Stomach smooth muscle (tissue), 2 donors: Measurements from ENCODE around the gene SS18L1.
A peak's percentile ranks its signal among the peaks of the same experiment; 100 is the strongest.

Source experiments
- H3K27ac ChIP-seq: one replicate; pipeline ENCODE4 v1.7.0; 2013; ENCODE audit warnings: mild to moderate bottlenecking, low read length, inconsistent platforms
- H3K27me3 ChIP-seq, 2 donors: one replicate each; pipeline ENCODE4 v1.7.0; 2013; ENCODE audit warnings: low read length in 2 of 2; ENCODE audit not compliant: insufficient read depth in 2 of 2, control insufficient read depth in 1 of 2
- H3K36me3 ChIP-seq, 2 donors: one replicate each; pipeline ENCODE4 v1.7.0; 2013; ENCODE audit warnings: low read length in 2 of 2; ENCODE audit not compliant: control insufficient read depth in 2 of 2, insufficient read depth in 2 of 2
- H3K4me1 ChIP-seq: one replicate; pipeline ENCODE4 v1.7.0; 2013; ENCODE audit warnings: low read length; ENCODE audit not compliant: control insufficient read depth, insufficient read depth
- H3K4me3 ChIP-seq, 2 donors: one replicate each; pipeline ENCODE4 v1.7.0; 2013; ENCODE audit warnings: low read length in 2 of 2
- H3K9ac ChIP-seq, 2 donors: one replicate each; pipeline ENCODE4 v1.7.0; 2013; ENCODE audit warnings: low read length in 2 of 2, mild to moderate bottlenecking in 1 of 2
- H3K9me3 ChIP-seq, 2 donors: one replicate each; pipeline ENCODE4 v1.7.0; 2013; ENCODE audit warnings: low read length in 2 of 2; ENCODE audit not compliant: control insufficient read depth in 2 of 2
- donor health status: healthy.
- donor health status: Pancreatic carcinoma.

Gene SS18L1

DNA sequence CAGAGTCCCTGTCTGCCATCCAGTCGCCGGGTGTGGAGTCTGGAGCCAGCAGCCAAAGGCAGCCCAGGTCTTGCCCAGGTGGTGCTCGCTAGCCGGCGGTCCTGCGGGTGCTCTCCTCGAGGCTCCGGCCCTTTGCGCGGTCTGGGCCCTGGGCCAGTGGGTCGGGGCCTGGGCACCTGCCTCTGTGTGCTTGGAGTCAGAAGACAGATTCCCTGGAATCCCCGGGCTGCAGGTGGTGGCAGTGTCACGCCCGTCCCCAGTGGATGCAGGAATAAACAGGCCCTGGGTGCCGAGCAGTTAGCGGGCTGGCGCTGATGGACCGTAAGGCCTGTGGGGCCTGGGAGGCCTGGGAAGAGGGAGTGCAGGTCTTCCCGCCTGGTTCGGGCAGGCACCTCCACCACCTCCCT, 5.3 kb downstream of the SS18L1 start:
- Histone ChIP-seq H3K36me3 (no peaks in the 10 kb centered on the region), H3K9ac (no peak overlapping the region), H3K27ac (no peak overlapping the region), H3K4me3 (no peak overlapping the region), H3K4me1 (peaks cover 36% of the 10 kb centered on the region), H3K27me3 (no peaks in the 10 kb centered on the region), H3K9me3 (no peaks in the 10 kb centered on the region)

DNA sequence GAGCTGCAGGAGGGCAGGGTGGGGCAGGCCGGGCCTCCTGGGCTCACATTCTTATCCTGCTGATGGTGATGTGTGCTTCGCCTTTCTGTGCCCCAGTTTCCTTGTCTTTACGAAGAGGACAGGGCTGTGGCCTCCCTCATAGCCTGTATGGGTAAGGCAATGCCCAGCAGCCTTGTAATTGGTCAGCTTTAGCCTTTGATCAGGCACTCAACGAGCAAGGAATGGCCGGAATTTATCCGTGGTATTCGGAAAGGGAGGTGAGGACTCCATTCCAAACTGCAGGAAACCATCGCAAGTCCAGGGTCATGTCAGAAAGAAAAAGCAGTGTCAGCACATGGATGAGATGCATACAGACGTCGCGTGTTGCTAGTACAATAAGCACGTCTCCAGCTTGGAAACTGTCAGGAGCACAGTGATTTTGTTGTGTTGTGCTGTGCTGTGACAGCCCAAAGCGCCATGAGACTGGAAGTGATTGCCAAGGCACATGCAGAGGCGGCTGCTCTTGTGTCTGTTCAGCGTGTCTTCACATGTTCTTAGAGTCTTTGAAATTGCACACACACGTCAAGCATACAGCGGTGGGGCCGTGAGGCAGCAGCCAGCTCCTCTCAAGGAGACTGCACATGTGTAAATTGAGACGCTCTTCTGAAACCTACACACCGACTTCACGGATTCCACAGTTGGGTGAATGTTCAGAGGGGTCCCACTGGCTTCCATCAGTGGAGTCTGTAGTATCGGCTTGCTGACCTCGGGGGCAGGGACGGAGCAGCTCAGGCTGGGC, 6.2 kb downstream of the SS18L1 start:
- Histone ChIP-seq H3K36me3 (peaks cover 0 to 4% of the 10 kb centered on the region in 2 donors), H3K9me3 (no peaks in the 10 kb centered on the region), H3K4me3 (no peak overlapping the region), H3K27me3 (no peaks in the 10 kb centered on the region), H3K4me1 (peaks cover 31% of the 10 kb centered on the region), H3K9ac (no peak overlapping the region), H3K27ac (no peak overlapping the region)

DNA sequence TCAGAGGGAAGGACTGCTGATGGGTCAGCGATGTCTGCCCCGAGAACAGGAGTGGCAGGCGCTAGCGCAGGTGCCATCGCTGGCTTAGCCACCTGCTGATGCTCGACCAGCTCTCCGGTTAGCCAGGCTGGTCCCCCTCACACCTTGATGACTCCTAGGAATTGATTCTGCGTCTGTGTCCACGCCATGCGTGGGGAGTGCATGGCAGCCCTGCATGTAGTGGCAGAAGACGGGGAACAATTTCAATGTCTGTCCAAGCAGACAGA, 6.7 kb downstream of the SS18L1 start:
- no peak overlapping the region for H3K9ac ChIP-seq

DNA sequence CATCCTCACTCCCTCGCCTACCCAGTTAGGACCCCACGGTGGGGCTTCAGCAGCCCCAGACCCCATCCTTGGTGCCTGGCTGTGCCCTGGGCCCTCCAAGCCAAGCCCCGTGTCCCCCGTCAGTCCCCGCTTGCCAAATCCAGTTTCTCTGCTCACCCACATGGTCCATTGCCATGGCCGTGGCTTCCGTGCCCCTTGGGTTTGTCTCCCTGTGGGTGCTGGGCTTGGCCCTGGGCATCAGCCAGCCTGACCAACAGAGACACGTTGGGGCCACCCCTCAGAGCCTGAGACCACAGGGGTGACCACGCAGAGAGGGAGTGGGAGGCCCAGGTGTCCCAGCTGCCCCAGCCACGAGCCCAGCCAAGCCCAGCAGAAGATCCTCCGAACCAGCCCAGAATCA, 7.7 kb downstream of the SS18L1 start:
- Histone ChIP-seq H3K27ac (no peak overlapping the region), H3K4me3 (no peak overlapping the region), H3K36me3 (peaks cover 0 to 4% of the 10 kb centered on the region in 2 donors), H3K27me3 (no peaks in the 10 kb centered on the region), H3K4me1 (peaks cover 18% of the 10 kb centered on the region), H3K9me3 (no peaks in the 10 kb centered on the region), H3K9ac (no peak overlapping the region)

More for the DNA sequence above, 6.7 kb downstream of the SS18L1 start:
- H3K9me3 ChIP-seq = no peaks in the 10 kb centered on the region
- H3K27me3 ChIP-seq = no peaks in the 10 kb centered on the region
- H3K27ac ChIP-seq = no peak overlapping the region
- peaks cover 26% of the 10 kb centered on the region for H3K4me1 ChIP-seq
- no peak overlapping the region for H3K4me3 ChIP-seq
- H3K36me3 ChIP-seq = peaks cover 0 to 4% of the 10 kb centered on the region in 2 donors

DNA sequence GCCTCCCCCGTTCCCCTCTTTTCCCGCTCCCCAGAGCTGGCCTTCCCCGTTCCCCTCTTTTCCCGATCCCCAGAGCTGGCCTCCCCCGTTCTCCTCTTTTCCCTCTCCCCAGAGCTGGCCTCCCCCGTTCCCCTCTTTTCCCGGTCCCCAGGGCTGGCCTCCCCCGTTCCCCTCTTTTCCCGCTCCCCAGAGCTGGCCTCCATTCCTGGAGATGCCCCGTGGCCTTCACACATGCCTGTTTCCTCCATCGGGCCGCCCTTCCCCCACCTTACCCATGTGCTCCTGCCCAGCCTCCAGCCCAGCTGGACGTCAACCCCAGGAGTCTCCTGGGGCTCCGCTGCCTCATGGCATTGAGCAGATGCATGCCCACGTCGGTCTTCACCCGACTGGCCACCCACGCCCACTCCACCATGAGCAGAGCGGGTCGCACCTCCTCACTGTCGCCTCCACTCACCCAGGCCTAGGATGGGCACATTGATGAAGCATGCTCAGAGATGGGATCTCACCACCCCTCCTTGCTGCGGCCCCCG, 8.3 kb downstream of the SS18L1 start:
- Histone ChIP-seq H3K9ac (no peak overlapping the region), H3K4me1 (peaks cover 22% of the 10 kb centered on the region), H3K4me3 (no peak overlapping the region), H3K36me3 (peaks cover 0 to 4% of the 10 kb centered on the region in 2 donors), H3K9me3 (no peaks in the 10 kb centered on the region), H3K27me3 (no peaks in the 10 kb centered on the region), H3K27ac (no peak overlapping the region)

DNA sequence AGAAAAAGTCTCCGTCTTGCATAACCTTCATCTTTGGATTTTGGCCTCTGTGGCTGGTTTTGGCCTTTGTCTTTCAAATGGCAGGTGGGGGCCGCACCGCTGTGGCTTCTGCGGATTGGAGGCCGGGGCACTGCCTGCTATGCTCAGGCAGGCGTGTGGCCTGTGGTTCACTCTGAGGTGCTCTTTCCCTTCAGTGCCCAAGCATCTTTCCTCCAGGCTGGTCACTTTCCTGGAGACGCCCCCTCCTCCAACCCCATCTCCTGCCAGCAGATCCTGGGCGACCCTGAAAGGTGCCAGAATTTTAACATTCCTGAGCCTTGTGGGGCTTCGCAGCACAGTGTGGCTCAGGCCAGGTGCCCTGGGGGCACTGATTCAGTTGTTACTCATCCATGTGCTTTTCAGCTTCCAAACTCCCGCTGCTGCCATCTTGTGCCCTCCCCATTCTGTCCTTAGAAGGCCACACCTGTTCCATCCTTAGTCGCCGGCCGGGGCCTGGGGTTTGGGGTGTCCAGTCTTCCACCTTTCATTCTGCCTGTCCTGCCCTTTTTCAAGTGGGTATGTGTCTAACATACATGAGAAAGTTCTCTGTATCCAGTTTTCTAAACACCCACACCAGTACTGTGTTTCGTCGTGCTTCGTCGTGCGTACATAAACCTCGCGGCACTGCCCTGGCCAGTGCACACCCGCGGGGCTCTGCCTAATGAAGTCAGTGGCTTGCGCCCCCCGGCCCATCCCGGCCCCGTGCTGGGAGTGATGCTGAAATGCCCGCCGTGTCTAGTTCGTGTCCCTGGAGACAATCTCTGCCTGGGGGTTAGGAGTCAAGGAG, 12.1 kb downstream of the SS18L1 start:
- Histone ChIP-seq H3K27ac (no peak overlapping the region), H3K4me3 (no peak overlapping the region), H3K27me3 (no peaks in the 10 kb centered on the region), H3K9ac (no peak overlapping the region), H3K36me3 (peaks cover 5 to 8% of the 10 kb centered on the region in 2 donors), H3K9me3 (no peaks in the 10 kb centered on the region), H3K4me1 (peaks cover 8% of the 10 kb centered on the region)

DNA sequence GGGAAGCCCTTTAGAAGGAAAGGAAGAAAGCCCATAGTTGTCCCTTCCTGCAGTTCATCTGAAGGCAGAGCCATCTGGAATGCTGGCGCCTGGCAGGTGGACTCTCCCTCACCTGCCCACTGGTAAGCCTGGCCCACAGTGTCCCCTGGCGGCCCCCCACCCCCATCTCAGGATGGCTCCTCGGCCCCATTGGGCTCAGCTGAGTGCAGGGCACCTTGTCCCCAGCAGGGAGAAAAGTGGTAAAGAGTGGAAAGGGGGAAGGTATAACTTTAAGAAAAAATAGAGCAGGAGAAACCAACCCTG, 12.6 kb downstream of the SS18L1 start:
- Histone ChIP-seq H3K27ac (no peak overlapping the region), H3K36me3 (peaks cover 8 to 9% of the 10 kb centered on the region in 2 donors), H3K9ac (no peak overlapping the region), H3K9me3 (no peaks in the 10 kb centered on the region), H3K27me3 (no peaks in the 10 kb centered on the region), H3K4me1 (peaks cover 8% of the 10 kb centered on the region), H3K4me3 (no peak overlapping the region)

DNA sequence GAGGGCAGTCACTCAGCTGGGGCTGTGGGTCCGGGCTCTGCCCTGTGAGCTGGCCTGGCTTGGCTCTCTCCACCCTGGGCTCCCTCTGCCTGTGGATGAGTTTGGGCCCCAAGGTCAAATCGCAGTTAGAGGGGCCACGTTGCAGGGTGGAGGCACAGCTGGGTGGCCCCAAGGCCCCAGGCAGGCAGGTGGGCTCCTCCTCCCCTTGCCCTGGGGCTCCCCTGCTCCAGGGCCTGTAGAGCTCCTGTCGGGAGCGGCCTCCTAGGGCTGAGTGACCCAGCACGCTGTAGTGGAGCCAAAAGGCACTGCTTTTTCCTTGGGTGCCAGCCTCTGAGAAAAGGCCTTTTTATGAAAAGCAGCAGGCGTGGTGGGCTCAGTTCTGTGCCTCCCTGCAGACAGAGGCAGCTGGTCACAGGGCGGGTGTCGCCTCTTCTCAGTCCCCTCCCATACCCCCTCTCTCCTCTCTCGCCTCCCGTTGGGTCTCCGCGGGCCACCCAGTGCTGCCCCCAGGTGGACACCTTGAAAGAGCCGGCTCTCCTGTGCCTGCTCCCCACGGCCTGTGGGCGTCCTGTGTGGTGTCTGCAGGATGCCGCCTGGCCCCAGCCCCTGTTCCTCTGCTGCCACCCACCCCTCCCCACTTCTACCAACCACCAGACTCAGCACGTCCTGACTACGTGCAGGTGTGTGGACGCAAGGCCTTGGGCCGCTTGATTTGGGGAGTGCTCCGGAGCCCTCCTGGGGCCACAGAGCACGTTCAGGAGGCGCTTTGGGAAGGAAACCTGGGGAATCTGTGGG, 13.2 kb downstream of the SS18L1 start:
- Histone ChIP-seq H3K9ac (no peak overlapping the region), H3K4me3 (peak overlapping the region in 1 of 2 donors; percentile 22)

DNA sequence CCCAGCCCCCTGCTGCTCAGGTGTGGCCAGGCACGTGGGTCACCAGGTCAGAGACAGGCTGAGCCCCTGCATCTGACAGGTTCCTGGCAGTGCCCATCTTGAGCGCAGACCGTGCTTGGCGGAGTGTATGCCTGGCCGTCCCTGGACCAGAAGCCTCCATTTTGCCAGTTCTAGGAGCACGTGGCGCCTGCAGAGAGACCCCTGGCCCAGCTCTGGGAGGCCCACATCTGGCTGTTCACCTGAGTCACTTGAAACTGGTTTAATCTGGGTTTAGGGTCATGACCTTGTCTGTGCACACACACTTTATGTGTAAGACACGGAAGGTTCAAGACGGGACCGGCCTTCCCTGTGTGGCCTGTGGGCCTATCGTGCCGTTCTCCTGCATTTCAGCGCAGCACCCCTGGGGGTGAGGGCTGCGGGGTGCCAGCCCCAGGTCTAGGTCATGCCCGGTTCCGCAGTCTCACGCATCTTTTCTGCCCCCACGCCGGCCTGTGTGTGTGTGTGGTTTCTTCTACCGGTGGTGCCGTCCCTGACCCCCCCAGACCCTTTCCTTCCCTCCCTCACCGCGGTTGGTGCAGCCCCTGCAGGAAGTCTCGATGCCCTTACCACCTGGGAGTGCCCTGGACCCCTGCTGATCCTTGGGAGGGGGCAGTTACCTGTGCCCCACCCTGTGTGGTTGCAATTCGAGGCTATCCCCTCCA, 14.0 kb downstream of the SS18L1 start:
- Histone ChIP-seq H3K36me3 (peaks cover 12 to 13% of the 10 kb centered on the region in 2 donors), H3K9ac (no peak overlapping the region), H3K4me3 (no peak overlapping the region), H3K9me3 (no peaks in the 10 kb centered on the region), H3K27ac (no peak overlapping the region), H3K27me3 (no peaks in the 10 kb centered on the region), H3K4me1 (peaks cover 8% of the 10 kb centered on the region)

More for the DNA sequence above, 13.2 kb downstream of the SS18L1 start:
- Histone ChIP-seq H3K27me3 (no peaks in the 10 kb centered on the region), H3K4me1 (peaks cover 8% of the 10 kb centered on the region), H3K36me3 (peaks cover 10 to 12% of the 10 kb centered on the region in 2 donors), H3K27ac (no peak overlapping the region), H3K9me3 (no peaks in the 10 kb centered on the region)

DNA sequence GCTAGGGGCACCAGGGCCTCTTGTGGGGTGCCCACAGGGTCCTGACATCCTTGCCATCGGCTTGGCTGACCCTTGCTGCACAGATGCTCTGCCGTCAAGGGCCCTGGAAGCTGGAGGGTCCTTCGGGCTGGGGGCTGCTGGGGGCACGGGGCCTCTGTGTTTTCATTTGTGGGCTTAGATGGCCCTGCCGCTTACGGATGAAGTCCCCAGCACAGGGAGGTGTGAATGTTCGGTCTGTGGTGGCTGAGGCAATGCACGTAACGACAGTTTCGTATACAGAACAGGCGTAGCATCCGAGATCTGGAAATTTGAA, 14.5 kb downstream of the SS18L1 start:
- no peaks in the 10 kb centered on the region for H3K27me3 ChIP-seq
- H3K4me3 ChIP-seq = no peak overlapping the region
- H3K36me3 ChIP-seq = peaks cover 14 to 18% of the 10 kb centered on the region in 2 donors
- H3K9me3 ChIP-seq = no peaks in the 10 kb centered on the region
- H3K27ac ChIP-seq = no peak overlapping the region
- peaks cover 8% of the 10 kb centered on the region for H3K4me1 ChIP-seq
- H3K9ac ChIP-seq = no peak overlapping the region
